SK-N-SH (cell line): ENCODE results near the gene RNF157. TPM values are rescaled to one million over a fixed set of nuclear protein-coding genes. Genes with fewer than 3 reads are reported as not detected.
A peak's percentile ranks its signal among the peaks of the same experiment; 100 is the strongest.

ENCODE experiments used
- CTCF ChIA-PET: fragments of 300-600, 350-600 bp; formaldehyde crosslinking; extraction: SDS; loops from one replicate; lab custom pipeline; 2021; lab: Yijun Ruan, JAX
- POLR2A ChIA-PET: fragments of 350-600 bp; sonication (Branson Sonifier 250); formaldehyde crosslinking; extraction: SDS; loops from one replicate; lab custom pipeline; 2020; ENCODE audit warnings: antibody characterized with exemption, inconsistent platforms; lab: Yijun Ruan, JAX
- DNase-seq: peaks from one replicate; pipeline ENCODE4 v3.0.0; 2012
- H2AFZ ChIP-seq: fragments of 200-600 bp; sonication (generic); 2 replicates; pipeline ENCODE4 v1.8.1; 2016; ENCODE audit warnings: antibody characterized with exemption, mild to moderate bottlenecking, low read depth
- H3F3A ChIP-seq: fragments of 200-600 bp; sonication (generic); replicated peaks from 2 replicates; pipeline ENCODE3; 2016; ENCODE audit warnings: antibody characterized with exemption, mild to moderate bottlenecking; ENCODE audit not compliant: insufficient read depth
- H3K27ac ChIP-seq, 2 experiments: fragments of 200-500 bp in 1 of 2; fragments of 200-600 bp in 1 of 2; sonication (Bioruptor generic) in 1 of 2; sonication (generic), shearing (Covaris generic) in 1 of 2; 2 replicates each; pipeline versions ENCODE4 v1.5.1 to v1.6.1; 2014 to 2016; ENCODE audit warnings: low read depth in 2 of 2, inconsistent platforms in 1 of 2, low read length in 1 of 2, mild to moderate bottlenecking in 1 of 2, mixed read lengths in 1 of 2
- H3K27me3 ChIP-seq: fragments of 200-600 bp; sonication (generic), shearing (Covaris generic); 2 replicates; pipeline ENCODE4 v1.6.1; 2016; ENCODE audit warnings: mixed run types; ENCODE audit not compliant: insufficient read depth
- H3K36me3 ChIP-seq, 2 experiments: fragments of 200-500 bp in 1 of 2; fragments of 200-600 bp in 1 of 2; sonication (Bioruptor generic) in 1 of 2; sonication (generic) in 1 of 2; replicated peaks in 1 of 2; 2 replicates each; pipeline versions ENCODE3 to v1.5.1; 2014 to 2016; ENCODE audit warnings: low read length in 1 of 2, mild to moderate bottlenecking in 1 of 2; ENCODE audit not compliant: insufficient read depth in 2 of 2, control insufficient read depth in 1 of 2
- H3K4me1 ChIP-seq, 2 experiments: fragments of 200-500 bp in 1 of 2; fragments of 200-600 bp in 1 of 2; sonication (Bioruptor generic) in 1 of 2; sonication (generic), shearing (Covaris generic) in 1 of 2; 2 replicates each; pipeline versions ENCODE4 v1.5.1 to v1.6.1; 2014 to 2016; ENCODE audit warnings: low read depth in 1 of 2, low read length in 1 of 2, mixed run types in 1 of 2; ENCODE audit not compliant: insufficient read depth in 2 of 2, control insufficient read depth in 1 of 2
- H3K4me2 ChIP-seq: fragments of 200-600 bp; sonication (generic), shearing (Covaris generic); 2 replicates; pipeline ENCODE4 v1.6.1; 2017; ENCODE audit warnings: mixed run types
- H3K4me3 ChIP-seq, 2 experiments: fragments of 200-500 bp in 1 of 2; fragments of 200-600 bp in 1 of 2; sonication (Bioruptor generic) in 1 of 2; sonication (generic), shearing (Covaris generic) in 1 of 2; 2 replicates each; pipeline versions ENCODE4 v1.5.1 to v1.8.1; 2014 to 2016; ENCODE audit warnings: low read depth in 2 of 2, inconsistent platforms in 1 of 2, low read length in 1 of 2, mild to moderate bottlenecking in 1 of 2, mixed read lengths in 1 of 2, moderate library complexity in 1 of 2
- H3K79me2 ChIP-seq: fragments of 200-600 bp; sonication (generic); 2 replicates; pipeline ENCODE4 v1.8.1; 2017; ENCODE audit warnings: mild to moderate bottlenecking; ENCODE audit not compliant: insufficient read depth
- H3K9ac ChIP-seq: fragments of 200-600 bp; sonication (generic); 2 replicates; pipeline ENCODE4 v1.6.1; 2017; ENCODE audit warnings: mixed run types
- H3K9me2 ChIP-seq: fragments of 200-600 bp; sonication (generic); 2 replicates; pipeline ENCODE4 v1.6.1; 2017; ENCODE audit warnings: mixed run types
- H3K9me3 ChIP-seq: fragments of 200-600 bp; sonication (generic); 2 replicates; pipeline ENCODE4 v1.6.1; 2017; ENCODE audit warnings: mixed run types, mild to moderate bottlenecking, moderate library complexity
- H4K20me1 ChIP-seq: fragments of 200-600 bp; sonication (generic); 2 replicates; pipeline ENCODE4 v1.6.1; 2017; ENCODE audit warnings: mild to moderate bottlenecking, mixed run types; ENCODE audit not compliant: insufficient read depth
- EZH2phosphoT487 ChIP-seq: fragments of 200-600 bp; sonication (generic); IDR thresholded peaks from 2 replicates; pipeline ENCODE4 v1.6.1; 2017; ENCODE audit warnings: low read depth, mixed run types, mild to moderate bottlenecking, antibody characterized with exemption, moderate library complexity, borderline replicate concordance
- FOXJ3 ChIP-seq: sonication (generic); formaldehyde crosslinking; IDR thresholded peaks from 2 replicates; pipeline ENCODE4 v1.5.1; 2020; ENCODE audit warnings: mild to moderate bottlenecking, missing genetic modification reagents
- FOXM1 ChIP-seq: IDR thresholded peaks from 2 replicates; pipeline ENCODE4 v1.4.0; 2012; ENCODE audit warnings: low read depth, mild to moderate bottlenecking
- GATA2 ChIP-seq: sonication (generic); formaldehyde crosslinking; IDR thresholded peaks from 2 replicates; pipeline ENCODE4 v1.5.0; 2020; ENCODE audit warnings: mild to moderate bottlenecking, missing genetic modification reagents
- NFIC ChIP-seq: IDR thresholded peaks from 2 replicates; pipeline ENCODE4 v1.4.0; 2012; ENCODE audit warnings: borderline replicate concordance
- NRF1 ChIP-seq: IDR thresholded peaks from 2 replicates; pipeline ENCODE4 v1.6.1; 2012; ENCODE audit warnings: low read depth, mild to moderate bottlenecking, low read length
- POLR2AphosphoS5 ChIP-seq: IDR thresholded peaks from 2 replicates; pipeline ENCODE4 v1.6.1; 2012; ENCODE audit warnings: low read depth, low read length
- RCOR1 ChIP-seq: fragments of 150-350 bp; IDR thresholded peaks from 2 replicates; pipeline ENCODE4 v1.6.1; 2017; ENCODE audit warnings: antibody characterized with exemption, low read length
- RXRA ChIP-seq: IDR thresholded peaks from 2 replicates; pipeline ENCODE4 v1.4.0; 2012; ENCODE audit warnings: low read depth, mild to moderate bottlenecking, borderline replicate concordance
- SIN3A ChIP-seq: IDR thresholded peaks from 2 replicates; pipeline ENCODE4 v1.6.1; 2012; ENCODE audit warnings: low read depth, mild to moderate bottlenecking, low read length, moderate library complexity, borderline replicate concordance
- TAF1 ChIP-seq: IDR thresholded peaks from 2 replicates; pipeline ENCODE4 v1.6.1; 2012; ENCODE audit warnings: low read depth, mild to moderate bottlenecking, low read length, moderate library complexity, borderline replicate concordance
- TEAD4 ChIP-seq: IDR thresholded peaks from 2 replicates; pipeline ENCODE4 v1.4.0; 2012; ENCODE audit warnings: mild to moderate bottlenecking, borderline replicate concordance; ENCODE audit not compliant: insufficient read depth
- YY1 ChIP-seq: IDR thresholded peaks from 2 replicates; pipeline ENCODE4 v1.4.0; 2012; ENCODE audit warnings: low read depth, mild to moderate bottlenecking
- WGBS: methylation state at CpG from one replicate; pipeline ENCODE4 v1.1.6; 2017; ENCODE audit warnings: low lambda C conversion rate; 5-methylcytosine and 5-hydroxymethylcytosine counted together
- polyA plus RNA-seq, 3 experiments: library from polyadenylated mRNA; depleted of rRNA; stranded (reverse); fragments of >200 nt; gene quantifications; 2 replicates each; pipeline ENCODE4 v1.2.3, GENCODE V29; 2012
- TF ChIP-seq, protein P1 (sequence below): IDR thresholded peaks from 2 replicates; pipeline ENCODE4 v1.4.0; 2012; ENCODE audit warnings: low read depth
- TF ChIP-seq, protein P2 (sequence below): fragments of 200-600 bp; sonication (generic); IDR thresholded peaks from 2 replicates; pipeline ENCODE4 v1.6.1; 2017; ENCODE audit warnings: antibody characterized with exemption, mild to moderate bottlenecking, moderate library complexity
- TF ChIP-seq, protein P3 (sequence below): IDR thresholded peaks from 2 replicates; pipeline ENCODE4 v1.6.1; 2012; ENCODE audit warnings: mild to moderate bottlenecking, low read depth, low read length, moderate library complexity
- TF ChIP-seq, protein P4 (sequence below): IDR thresholded peaks from 2 replicates; pipeline ENCODE4; 2012
- TF ChIP-seq, protein P5 (sequence below): IDR thresholded peaks from 2 replicates; pipeline ENCODE4 v1.4.0; 2012; ENCODE audit warnings: low read depth, borderline replicate concordance

RNF157 gene
- polyA plus RNA-seq, 1 of the 3 experiments (the other 2 are of a cell fraction) = 5.2 TPM

DNA sequence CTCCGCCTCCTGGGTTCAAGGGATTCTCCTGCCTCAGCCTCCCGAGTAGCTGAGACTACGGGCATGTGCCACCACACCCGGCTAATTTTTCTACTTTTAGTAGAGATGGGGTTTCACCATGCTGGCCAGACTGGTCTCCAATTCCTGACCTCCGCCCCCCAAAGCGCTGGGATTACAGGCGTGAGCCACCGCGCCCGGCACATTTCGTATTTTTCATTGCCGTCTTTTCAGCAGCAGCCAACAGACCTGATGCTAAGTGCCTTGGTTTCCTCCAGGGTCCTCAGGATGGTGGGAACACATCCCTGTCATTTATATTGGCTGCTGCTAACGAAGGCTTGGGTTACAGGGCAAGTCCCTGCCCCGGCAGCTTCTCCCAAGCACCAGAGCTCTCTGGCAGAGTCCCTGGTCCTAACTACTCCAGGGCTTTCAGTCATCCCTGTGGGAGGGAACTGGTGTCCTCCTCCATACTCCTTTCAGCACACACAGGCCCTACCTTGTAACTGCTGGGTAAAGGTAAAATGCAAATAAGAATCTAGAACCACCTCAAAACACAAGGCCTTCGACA lies 1.5 kb upstream of the RNF157 start:
- Histone ChIP-seq H3K36me3 (no peaks in the 10 kb centered on the region), H3K79me2 (no peaks in the 10 kb centered on the region), H3K9ac (no peak overlapping the region), H2AFZ (no peak overlapping the region), H3K4me1 (peaks cover 0 to 15% of the 10 kb centered on the region in 2 experiments; a peak in 1 of 4 replicates), H3K27me3 (no peaks in the 10 kb centered on the region), H3K4me2 (peak overlapping the region; percentile 96; the same call in 1 of the 2 replicates), H3K27ac (no peak overlapping the region), H4K20me1 (no peaks in the 10 kb centered on the region), H3F3A (peaks cover 15% of the 10 kb centered on the region), H3K4me3 (no peak overlapping the region), H3K9me3 (no peaks in the 10 kb centered on the region), H3K9me2 (no peaks in the 10 kb centered on the region)
- WGBS = 96% methylated on average over 15 of the region's 15 CpGs
- DNase-seq = no peak
- no peak for TF ChIP-seq GATA2
- ChIA-PET POLR2A (no interaction called here), CTCF (interaction anchor here (0.8 to 4.2 kb wide), 6 partner anchors 13 to 63 kb away, joined by 3 to 41 read pairs (median 3); partner anchors contain the start of gene UBALD2)

DNA sequence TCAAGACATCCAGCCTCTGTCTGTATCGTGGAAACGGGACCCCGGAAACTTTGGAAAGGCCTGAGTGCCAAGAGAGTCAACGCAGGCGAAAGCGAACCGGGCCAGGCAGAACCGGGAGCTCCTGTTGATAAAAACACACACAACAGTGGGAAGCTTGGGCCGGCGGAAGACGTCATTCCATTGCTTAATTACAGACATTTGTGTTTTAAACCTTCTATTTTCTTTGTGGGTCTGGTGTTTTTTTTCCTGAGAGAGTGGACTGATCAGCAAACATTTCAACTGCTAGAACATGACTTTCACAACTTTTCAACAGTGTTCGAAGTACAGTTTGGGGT lies 878 bp upstream of the RNF157 start:
- POLR2A ChIA-PET = interaction anchor here (0.7 kb wide), 1 partner anchor 209 kb away, joined by 3 read pairs; no protein-coding TSS in a partner anchor
- peak overlapping the region in 1 of 2 experiments; percentile 40; a peak in 1 of 4 replicates for H3K27ac ChIP-seq
- no peaks in the 10 kb centered on the region for H3K79me2 ChIP-seq
- DNase-seq = no peak
- no peaks in the 10 kb centered on the region for H3K27me3 ChIP-seq
- no peaks in the 10 kb centered on the region for H3K36me3 ChIP-seq
- peak overlapping the region; percentile 72 for H3K9ac ChIP-seq
- H3K4me1 ChIP-seq = peaks cover 0 to 15% of the 10 kb centered on the region in 2 experiments; a peak in 1 of 4 replicates
- peak overlapping the region; percentile 96 for H3K4me2 ChIP-seq
- H4K20me1 ChIP-seq = no peaks in the 10 kb centered on the region
- CTCF ChIA-PET = interaction anchor here (0.8 to 4.2 kb wide), 6 partner anchors 14 to 62 kb away, joined by 3 to 41 read pairs (median 3); partner anchors contain the start of gene UBALD2
- H3K9me2 ChIP-seq = no peaks in the 10 kb centered on the region
- no peaks in the 10 kb centered on the region for H3K9me3 ChIP-seq
- peak overlapping the region; percentile 88 for H2AFZ ChIP-seq
- 38% methylated on average over 12 of the region's 12 CpGs for WGBS
- peak overlapping the region; percentile 62 to 81 for H3K4me3 ChIP-seq
- H3F3A ChIP-seq = peaks cover 15% of the 10 kb centered on the region
- no peak for TF ChIP-seq FOXM1
- TF ChIP-seq TAF1 = no peak
- TF ChIP-seq POLR2AphosphoS5 = no peak
- TF ChIP-seq TEAD4 = no peak
- no peak for TF ChIP-seq NRF1
- TF ChIP-seq YY1 = no peak
- TF ChIP-seq, protein P1, sequence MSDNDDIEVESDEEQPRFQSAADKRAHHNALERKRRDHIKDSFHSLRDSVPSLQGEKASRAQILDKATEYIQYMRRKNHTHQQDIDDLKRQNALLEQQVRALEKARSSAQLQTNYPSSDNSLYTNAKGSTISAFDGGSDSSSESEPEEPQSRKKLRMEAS = no peak
- no peak for TF ChIP-seq NFIC
- TF ChIP-seq, protein P2, sequence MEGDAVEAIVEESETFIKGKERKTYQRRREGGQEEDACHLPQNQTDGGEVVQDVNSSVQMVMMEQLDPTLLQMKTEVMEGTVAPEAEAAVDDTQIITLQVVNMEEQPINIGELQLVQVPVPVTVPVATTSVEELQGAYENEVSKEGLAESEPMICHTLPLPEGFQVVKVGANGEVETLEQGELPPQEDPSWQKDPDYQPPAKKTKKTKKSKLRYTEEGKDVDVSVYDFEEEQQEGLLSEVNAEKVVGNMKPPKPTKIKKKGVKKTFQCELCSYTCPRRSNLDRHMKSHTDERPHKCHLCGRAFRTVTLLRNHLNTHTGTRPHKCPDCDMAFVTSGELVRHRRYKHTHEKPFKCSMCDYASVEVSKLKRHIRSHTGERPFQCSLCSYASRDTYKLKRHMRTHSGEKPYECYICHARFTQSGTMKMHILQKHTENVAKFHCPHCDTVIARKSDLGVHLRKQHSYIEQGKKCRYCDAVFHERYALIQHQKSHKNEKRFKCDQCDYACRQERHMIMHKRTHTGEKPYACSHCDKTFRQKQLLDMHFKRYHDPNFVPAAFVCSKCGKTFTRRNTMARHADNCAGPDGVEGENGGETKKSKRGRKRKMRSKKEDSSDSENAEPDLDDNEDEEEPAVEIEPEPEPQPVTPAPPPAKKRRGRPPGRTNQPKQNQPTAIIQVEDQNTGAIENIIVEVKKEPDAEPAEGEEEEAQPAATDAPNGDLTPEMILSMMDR = no peak
- TF ChIP-seq FOXJ3 = no peak
- TF ChIP-seq, protein P3, sequence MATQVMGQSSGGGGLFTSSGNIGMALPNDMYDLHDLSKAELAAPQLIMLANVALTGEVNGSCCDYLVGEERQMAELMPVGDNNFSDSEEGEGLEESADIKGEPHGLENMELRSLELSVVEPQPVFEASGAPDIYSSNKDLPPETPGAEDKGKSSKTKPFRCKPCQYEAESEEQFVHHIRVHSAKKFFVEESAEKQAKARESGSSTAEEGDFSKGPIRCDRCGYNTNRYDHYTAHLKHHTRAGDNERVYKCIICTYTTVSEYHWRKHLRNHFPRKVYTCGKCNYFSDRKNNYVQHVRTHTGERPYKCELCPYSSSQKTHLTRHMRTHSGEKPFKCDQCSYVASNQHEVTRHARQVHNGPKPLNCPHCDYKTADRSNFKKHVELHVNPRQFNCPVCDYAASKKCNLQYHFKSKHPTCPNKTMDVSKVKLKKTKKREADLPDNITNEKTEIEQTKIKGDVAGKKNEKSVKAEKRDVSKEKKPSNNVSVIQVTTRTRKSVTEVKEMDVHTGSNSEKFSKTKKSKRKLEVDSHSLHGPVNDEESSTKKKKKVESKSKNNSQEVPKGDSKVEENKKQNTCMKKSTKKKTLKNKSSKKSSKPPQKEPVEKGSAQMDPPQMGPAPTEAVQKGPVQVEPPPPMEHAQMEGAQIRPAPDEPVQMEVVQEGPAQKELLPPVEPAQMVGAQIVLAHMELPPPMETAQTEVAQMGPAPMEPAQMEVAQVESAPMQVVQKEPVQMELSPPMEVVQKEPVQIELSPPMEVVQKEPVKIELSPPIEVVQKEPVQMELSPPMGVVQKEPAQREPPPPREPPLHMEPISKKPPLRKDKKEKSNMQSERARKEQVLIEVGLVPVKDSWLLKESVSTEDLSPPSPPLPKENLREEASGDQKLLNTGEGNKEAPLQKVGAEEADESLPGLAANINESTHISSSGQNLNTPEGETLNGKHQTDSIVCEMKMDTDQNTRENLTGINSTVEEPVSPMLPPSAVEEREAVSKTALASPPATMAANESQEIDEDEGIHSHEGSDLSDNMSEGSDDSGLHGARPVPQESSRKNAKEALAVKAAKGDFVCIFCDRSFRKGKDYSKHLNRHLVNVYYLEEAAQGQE = no peak
- no peak for TF ChIP-seq SIN3A
- TF ChIP-seq, protein P4, sequence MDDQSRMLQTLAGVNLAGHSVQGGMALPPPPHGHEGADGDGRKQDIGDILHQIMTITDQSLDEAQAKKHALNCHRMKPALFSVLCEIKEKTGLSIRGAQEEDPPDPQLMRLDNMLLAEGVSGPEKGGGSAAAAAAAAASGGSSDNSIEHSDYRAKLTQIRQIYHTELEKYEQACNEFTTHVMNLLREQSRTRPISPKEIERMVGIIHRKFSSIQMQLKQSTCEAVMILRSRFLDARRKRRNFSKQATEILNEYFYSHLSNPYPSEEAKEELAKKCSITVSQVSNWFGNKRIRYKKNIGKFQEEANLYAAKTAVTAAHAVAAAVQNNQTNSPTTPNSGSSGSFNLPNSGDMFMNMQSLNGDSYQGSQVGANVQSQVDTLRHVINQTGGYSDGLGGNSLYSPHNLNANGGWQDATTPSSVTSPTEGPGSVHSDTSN = no peak
- TF ChIP-seq, protein P5, sequence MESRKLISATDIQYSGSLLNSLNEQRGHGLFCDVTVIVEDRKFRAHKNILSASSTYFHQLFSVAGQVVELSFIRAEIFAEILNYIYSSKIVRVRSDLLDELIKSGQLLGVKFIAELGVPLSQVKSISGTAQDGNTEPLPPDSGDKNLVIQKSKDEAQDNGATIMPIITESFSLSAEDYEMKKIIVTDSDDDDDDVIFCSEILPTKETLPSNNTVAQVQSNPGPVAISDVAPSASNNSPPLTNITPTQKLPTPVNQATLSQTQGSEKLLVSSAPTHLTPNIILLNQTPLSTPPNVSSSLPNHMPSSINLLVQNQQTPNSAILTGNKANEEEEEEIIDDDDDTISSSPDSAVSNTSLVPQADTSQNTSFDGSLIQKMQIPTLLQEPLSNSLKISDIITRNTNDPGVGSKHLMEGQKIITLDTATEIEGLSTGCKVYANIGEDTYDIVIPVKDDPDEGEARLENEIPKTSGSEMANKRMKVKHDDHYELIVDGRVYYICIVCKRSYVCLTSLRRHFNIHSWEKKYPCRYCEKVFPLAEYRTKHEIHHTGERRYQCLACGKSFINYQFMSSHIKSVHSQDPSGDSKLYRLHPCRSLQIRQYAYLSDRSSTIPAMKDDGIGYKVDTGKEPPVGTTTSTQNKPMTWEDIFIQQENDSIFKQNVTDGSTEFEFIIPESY = no peak
- no peak for TF ChIP-seq GATA2
- no peak for TF ChIP-seq RXRA
- no peak for TF ChIP-seq RCOR1
- no peak for TF ChIP-seq EZH2phosphoT487
